ENCODE data around the gene SLC24A3. TPM values are rescaled to one million over a fixed set of nuclear protein-coding genes. Genes with fewer than 3 reads are reported as not detected.

The SLC24A3 gene
- total and polyA plus RNA-seq, 2 donors from 2014 or later = 0.86 to 5.2 TPM

DNA sequence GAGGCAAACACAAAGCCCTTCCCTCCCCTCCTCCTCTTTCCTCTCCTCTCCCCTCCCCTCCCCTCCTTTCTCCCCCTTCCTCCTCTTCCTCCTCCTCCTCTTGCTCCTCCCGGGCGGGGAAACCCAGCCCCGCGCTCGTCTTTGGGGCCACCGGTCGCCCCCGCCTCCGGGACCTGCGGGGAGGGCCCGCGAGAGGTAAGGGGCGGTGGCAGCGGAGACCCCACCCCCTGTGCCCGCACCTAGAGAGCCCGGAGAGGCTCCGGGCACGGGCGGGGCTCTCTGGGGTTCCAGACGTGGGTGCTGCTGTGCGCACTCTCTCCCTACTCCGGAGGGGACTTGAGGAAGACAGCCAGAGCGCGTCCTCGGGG lies 545.7 kb downstream of the SLC24A3 start, which contains the start of gene RIN2:
Gene RIN2, plus strand, starts transcription at position 126 of the 368 bp plus-strand sequence. CDS start 131,344 bp downstream, outside the sequence.
- Histone ChIP-seq H3K4me3 (ENCODE audit: low read length in 3 of 3) (peak within 1 kb of the TSS; percentile 79 to 89 (median 82)), H3K4me1 (ENCODE audit: control insufficient read depth in 2 of 3, insufficient read depth in 2 of 3, low read depth in 1 of 3, low read length in 3 of 3) (peaks cover 0 to 15% (median 13%) of the 10 kb centered on the region in 3 donors), H3K36me3 (ENCODE audit: control insufficient read depth in 2 of 3, insufficient read depth in 3 of 3, low read length in 3 of 3) (no peaks in the 10 kb centered on the region), H3K9me3 (ENCODE audit: control insufficient read depth in 2 of 3, insufficient read depth in 1 of 3, low read length in 3 of 3) (no peaks in the 10 kb centered on the region), H3K27ac (ENCODE audit: low read depth in 2 of 2, low read length in 2 of 2) (peak within 1 kb of the TSS; percentile 95 to 98), H3K9ac (ENCODE audit: low read length in 3 of 3) (peak within 1 kb of the TSS; percentile 74 to 95 (median 93)), H3K27me3 (ENCODE audit: control insufficient read depth, insufficient read depth, low read length) (no peaks in the 10 kb centered on the region)
- DNase-seq = no peak
- TF ChIP-seq, protein P1, sequence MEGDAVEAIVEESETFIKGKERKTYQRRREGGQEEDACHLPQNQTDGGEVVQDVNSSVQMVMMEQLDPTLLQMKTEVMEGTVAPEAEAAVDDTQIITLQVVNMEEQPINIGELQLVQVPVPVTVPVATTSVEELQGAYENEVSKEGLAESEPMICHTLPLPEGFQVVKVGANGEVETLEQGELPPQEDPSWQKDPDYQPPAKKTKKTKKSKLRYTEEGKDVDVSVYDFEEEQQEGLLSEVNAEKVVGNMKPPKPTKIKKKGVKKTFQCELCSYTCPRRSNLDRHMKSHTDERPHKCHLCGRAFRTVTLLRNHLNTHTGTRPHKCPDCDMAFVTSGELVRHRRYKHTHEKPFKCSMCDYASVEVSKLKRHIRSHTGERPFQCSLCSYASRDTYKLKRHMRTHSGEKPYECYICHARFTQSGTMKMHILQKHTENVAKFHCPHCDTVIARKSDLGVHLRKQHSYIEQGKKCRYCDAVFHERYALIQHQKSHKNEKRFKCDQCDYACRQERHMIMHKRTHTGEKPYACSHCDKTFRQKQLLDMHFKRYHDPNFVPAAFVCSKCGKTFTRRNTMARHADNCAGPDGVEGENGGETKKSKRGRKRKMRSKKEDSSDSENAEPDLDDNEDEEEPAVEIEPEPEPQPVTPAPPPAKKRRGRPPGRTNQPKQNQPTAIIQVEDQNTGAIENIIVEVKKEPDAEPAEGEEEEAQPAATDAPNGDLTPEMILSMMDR (IDR thresholded peaks at IDR 0.05; ENCODE audit: borderline replicate concordance, extremely low read depth, insufficient read depth) = no peak
- intact Hi-C loops (cut with DNase I) = no loop called here
- FAIRE-seq = no peak

DNA sequence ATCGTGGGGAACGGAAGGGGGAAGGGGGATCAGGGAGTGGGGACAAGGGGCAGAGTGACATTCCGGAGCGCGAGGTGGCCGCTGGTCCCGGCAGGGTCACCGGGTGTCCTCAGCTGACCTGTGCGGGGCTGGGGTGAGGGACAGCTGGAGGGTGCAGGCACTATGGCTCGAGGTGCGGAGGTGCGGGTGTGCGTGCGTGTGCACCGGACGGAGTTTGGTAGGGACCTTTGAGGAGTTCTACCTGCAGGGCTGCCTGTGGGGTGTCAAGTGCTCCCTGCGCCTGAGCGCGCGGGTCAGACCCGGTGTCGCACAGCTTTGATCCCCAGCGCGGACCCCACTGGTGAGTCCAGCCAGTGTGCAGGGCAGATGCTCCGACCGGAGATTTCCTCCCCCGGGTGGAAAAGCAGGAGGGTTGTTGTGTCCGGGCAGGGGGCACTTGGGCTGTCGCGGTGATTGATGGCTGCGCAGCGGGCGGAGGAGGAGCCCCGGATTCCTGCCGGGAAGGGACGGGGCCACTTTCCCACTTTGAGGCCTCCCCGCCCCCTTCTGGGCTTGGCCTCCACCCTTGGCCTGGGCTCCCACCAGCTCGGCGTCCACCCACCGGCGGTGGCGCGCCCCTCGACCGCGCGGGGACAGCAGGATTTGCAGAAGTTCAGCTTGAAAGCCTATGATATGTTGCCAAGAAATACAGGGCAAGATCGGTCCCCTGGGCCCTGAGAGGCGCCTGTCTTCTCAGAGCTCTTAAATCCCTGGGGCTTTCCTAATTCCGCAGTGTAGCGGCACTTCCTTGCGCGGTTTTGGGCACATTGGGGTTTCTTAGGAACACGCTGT lies 546.3 kb downstream of the SLC24A3 start:
- H3K27me3 ChIP-seq (ENCODE audit: control insufficient read depth, insufficient read depth, low read length) = no peaks in the 10 kb centered on the region
- FAIRE-seq = no peak
- peak; percentile 87 to 96 (median 92) for DNase-seq
- peaks cover 0 to 15% (median 13%) of the 10 kb centered on the region in 3 donors for H3K4me1 ChIP-seq (ENCODE audit: control insufficient read depth in 2 of 3, insufficient read depth in 2 of 3, low read depth in 1 of 3, low read length in 3 of 3)
- H3K9ac ChIP-seq (ENCODE audit: low read length in 3 of 3) = peak overlapping the region; percentile 74 to 95 (median 93)
- peak overlapping the region; percentile 79 to 89 (median 82) for H3K4me3 ChIP-seq (ENCODE audit: low read length in 3 of 3)
- no peaks in the 10 kb centered on the region for H3K36me3 ChIP-seq (ENCODE audit: control insufficient read depth in 2 of 3, insufficient read depth in 3 of 3, low read length in 3 of 3)
- H3K27ac ChIP-seq (ENCODE audit: low read depth in 2 of 2, low read length in 2 of 2) = peak overlapping the region; percentile 95 to 98
- intact Hi-C loops (cut with DNase I) = no loop called here
- no peaks in the 10 kb centered on the region for H3K9me3 ChIP-seq (ENCODE audit: control insufficient read depth in 2 of 3, insufficient read depth in 1 of 3, low read length in 3 of 3)
- TF ChIP-seq, protein P1 (IDR thresholded peaks at IDR 0.05; ENCODE audit: borderline replicate concordance, extremely low read depth, insufficient read depth) = no peak

DNA sequence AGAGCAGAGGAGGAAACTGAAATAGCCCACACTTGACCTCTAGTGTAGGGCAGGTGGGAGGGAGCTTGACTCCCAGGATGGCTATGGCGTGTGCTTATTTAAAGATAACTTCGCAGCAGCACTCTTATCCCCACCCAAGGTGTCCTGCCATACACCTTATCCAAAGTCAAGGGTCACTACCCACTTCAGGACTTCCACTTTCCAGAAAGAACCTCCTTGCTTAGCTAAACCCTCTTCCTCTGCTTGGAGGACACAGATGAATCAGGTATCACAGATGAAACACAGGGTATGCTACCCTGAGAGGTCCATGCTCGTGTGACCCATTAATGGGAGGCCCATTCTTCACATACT lies 547.9 kb downstream of the SLC24A3 start:
- DNase-seq = no peak
- intact Hi-C loops (cut with DNase I) = no loop called here
- no peaks in the 10 kb centered on the region for H3K27me3 ChIP-seq (ENCODE audit: control insufficient read depth, insufficient read depth, low read length)
- H3K36me3 ChIP-seq (ENCODE audit: control insufficient read depth in 2 of 3, insufficient read depth in 3 of 3, low read length in 3 of 3) = no peaks in the 10 kb centered on the region
- FAIRE-seq = no peak
- no peak overlapping the region for H3K4me3 ChIP-seq (ENCODE audit: low read length in 3 of 3)
- H3K9ac ChIP-seq (ENCODE audit: low read length in 3 of 3) = peak overlapping the region in 1 of 3 donors; percentile 2
- TF ChIP-seq, protein P1 (IDR thresholded peaks at IDR 0.05; ENCODE audit: borderline replicate concordance, extremely low read depth, insufficient read depth) = no peak
- H3K27ac ChIP-seq (ENCODE audit: low read depth in 2 of 2, low read length in 2 of 2) = no peak overlapping the region
- H3K9me3 ChIP-seq (ENCODE audit: control insufficient read depth in 2 of 3, insufficient read depth in 1 of 3, low read length in 3 of 3) = no peaks in the 10 kb centered on the region
- H3K4me1 ChIP-seq (ENCODE audit: control insufficient read depth in 2 of 3, insufficient read depth in 2 of 3, low read depth in 1 of 3, low read length in 3 of 3) = peaks cover 0 to 20% (median 13%) of the 10 kb centered on the region in 3 donors

Measured in kidney (tissue), 14 donors.